ENCODE data around the gene QSOX2. TPM values are rescaled to one million over a fixed set of nuclear protein-coding genes. Genes with fewer than 3 reads are reported as not detected.

Gene QSOX2
- total RNA-seq, 1 donor from 2014 or later: 21.2 TPM

DNA sequence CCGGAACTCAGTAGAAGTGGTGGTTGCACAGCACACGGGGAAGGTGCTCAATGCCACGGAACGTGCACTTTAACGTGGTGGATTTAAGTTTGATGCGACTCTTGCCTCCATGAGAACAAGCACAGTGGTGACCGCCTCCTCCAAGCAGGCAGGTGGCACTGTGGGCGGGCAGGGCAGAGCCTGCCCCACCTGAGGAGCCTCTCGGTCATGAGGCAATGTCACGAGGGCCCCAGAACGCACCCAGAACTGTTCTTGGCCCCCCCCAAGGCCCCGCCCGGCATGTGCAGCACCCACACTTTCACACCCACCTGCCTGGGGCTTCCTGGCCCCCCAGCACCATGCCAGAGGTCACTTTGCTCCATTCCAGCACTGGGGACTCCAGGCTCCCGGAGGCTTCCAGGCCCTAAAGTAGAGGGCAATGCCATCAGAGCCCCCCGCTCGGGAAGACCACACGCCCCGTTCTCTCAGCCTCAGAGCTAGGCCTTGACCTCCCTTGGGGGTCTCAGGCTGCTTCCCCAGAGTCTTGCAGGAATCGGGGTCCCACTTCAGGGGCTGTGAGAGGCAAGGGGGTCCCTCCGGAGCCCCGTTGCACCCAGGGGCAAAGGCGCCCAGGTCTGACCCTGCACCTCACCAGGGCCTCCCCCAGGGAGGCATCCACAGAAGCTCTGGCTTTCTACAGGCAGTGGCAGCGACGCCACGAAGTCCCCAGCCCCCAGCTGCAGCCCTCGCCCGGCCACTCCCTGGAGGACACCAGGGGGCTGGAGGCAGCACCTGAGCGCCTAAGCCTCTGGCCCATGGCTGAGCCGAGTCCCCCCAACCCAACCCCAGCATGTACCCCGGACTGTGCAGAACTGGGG, 44.3 kb upstream of the QSOX2 start:
- Mint-ChIP-seq H3K9me3 (ENCODE audit: unreplicated experiment) (peaks cover 4% of the 10 kb centered on the region), H3K36me3 (ENCODE audit: unreplicated experiment) (peaks cover 6% of the 10 kb centered on the region), H3K4me3 (ENCODE audit: unreplicated experiment) (no peak overlapping the region), H3K4me1 (ENCODE audit: low read depth, unreplicated experiment) (no peaks in the 10 kb centered on the region), H3K27me3 (ENCODE audit: unreplicated experiment) (peaks cover 4% of the 10 kb centered on the region), H3K27ac (ENCODE audit: unreplicated experiment) (no peak overlapping the region)
- TF ChIP-seq, protein P1, sequence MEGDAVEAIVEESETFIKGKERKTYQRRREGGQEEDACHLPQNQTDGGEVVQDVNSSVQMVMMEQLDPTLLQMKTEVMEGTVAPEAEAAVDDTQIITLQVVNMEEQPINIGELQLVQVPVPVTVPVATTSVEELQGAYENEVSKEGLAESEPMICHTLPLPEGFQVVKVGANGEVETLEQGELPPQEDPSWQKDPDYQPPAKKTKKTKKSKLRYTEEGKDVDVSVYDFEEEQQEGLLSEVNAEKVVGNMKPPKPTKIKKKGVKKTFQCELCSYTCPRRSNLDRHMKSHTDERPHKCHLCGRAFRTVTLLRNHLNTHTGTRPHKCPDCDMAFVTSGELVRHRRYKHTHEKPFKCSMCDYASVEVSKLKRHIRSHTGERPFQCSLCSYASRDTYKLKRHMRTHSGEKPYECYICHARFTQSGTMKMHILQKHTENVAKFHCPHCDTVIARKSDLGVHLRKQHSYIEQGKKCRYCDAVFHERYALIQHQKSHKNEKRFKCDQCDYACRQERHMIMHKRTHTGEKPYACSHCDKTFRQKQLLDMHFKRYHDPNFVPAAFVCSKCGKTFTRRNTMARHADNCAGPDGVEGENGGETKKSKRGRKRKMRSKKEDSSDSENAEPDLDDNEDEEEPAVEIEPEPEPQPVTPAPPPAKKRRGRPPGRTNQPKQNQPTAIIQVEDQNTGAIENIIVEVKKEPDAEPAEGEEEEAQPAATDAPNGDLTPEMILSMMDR (IDR thresholded peaks at IDR 0.05; ENCODE audit: partially characterized antibody, unreplicated experiment): no peak
- DNase-seq: no peak

DNA sequence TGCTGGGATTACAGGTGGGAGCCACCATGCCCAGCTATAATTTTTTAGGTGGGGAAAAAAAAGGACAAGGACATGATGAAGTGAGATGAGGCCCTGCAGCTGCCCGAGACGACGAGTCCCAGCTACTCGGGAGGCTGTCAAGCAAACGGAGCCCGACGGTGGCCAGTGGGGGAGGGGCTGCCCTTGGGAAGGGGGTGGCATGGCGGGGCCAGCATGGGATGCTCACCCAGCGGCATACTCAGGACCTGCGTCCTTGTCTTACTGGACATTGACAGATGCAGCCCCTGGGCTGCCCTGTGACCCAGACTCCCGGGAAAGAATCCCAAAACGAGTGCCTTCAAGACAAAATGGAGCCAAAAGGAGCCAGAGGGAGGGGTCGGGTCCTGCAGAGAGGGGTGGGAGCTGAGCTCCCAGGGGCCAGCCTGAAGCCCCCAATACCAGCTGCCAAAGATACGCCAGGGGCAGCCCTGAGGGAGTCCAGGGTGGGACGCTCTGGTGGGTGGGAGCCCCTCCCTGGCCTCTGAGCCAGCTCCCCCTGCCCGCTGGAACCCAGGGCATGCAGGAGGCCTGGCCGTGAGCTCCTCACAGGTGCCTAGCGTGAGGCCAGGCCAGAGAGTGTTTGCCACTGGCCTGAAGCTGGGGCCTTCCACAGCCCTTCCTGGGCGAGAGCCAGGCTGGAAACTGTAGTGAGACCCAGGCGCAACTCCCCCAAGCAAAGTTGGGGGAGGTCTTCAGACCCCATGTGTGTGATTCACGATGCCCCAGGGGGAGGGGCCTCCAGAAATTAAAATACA, 42.5 kb upstream of the QSOX2 start:
- no peak for DNase-seq
- H3K9me3 Mint-ChIP-seq (ENCODE audit: unreplicated experiment): peaks cover 5% of the 10 kb centered on the region
- H3K4me3 Mint-ChIP-seq (ENCODE audit: unreplicated experiment): no peak overlapping the region
- no peak overlapping the region for H3K27ac Mint-ChIP-seq (ENCODE audit: unreplicated experiment)
- H3K36me3 Mint-ChIP-seq (ENCODE audit: unreplicated experiment): peaks cover 6% of the 10 kb centered on the region
- TF ChIP-seq, protein P1 (IDR thresholded peaks at IDR 0.05; ENCODE audit: partially characterized antibody, unreplicated experiment): no peak
- no peaks in the 10 kb centered on the region for H3K4me1 Mint-ChIP-seq (ENCODE audit: low read depth, unreplicated experiment)
- peaks cover 4% of the 10 kb centered on the region for H3K27me3 Mint-ChIP-seq (ENCODE audit: unreplicated experiment)

DNA sequence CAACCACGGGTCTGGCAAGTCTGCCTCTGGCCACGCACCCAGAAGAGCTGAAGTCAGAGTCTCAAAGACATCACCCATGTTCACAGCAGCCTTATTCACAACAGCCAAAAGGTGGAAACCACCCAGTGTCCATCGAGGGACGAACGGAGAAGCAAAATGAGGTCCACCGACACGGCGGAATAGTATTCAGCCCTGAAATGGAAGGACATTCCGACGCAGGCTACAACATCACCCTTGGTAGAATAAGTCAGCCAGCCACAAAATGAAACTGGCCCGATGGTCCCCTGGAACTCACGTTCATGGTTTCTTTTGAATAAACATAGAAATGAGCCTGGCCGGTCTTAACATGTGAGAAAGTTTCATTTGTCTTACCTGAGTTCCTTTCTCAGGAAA, 41.4 kb upstream of the QSOX2 start:
- peak overlapping the region; percentile 0 for H3K4me3 Mint-ChIP-seq (ENCODE audit: unreplicated experiment)
- H3K36me3 Mint-ChIP-seq (ENCODE audit: unreplicated experiment): peaks cover 6% of the 10 kb centered on the region
- H3K27ac Mint-ChIP-seq (ENCODE audit: unreplicated experiment): no peak overlapping the region
- peaks cover 4% of the 10 kb centered on the region for H3K27me3 Mint-ChIP-seq (ENCODE audit: unreplicated experiment)
- TF ChIP-seq, protein P1 (IDR thresholded peaks at IDR 0.05; ENCODE audit: partially characterized antibody, unreplicated experiment): no peak
- no peaks in the 10 kb centered on the region for H3K4me1 Mint-ChIP-seq (ENCODE audit: low read depth, unreplicated experiment)
- peaks cover 6% of the 10 kb centered on the region for H3K9me3 Mint-ChIP-seq (ENCODE audit: unreplicated experiment)
- DNase-seq: no peak

DNA sequence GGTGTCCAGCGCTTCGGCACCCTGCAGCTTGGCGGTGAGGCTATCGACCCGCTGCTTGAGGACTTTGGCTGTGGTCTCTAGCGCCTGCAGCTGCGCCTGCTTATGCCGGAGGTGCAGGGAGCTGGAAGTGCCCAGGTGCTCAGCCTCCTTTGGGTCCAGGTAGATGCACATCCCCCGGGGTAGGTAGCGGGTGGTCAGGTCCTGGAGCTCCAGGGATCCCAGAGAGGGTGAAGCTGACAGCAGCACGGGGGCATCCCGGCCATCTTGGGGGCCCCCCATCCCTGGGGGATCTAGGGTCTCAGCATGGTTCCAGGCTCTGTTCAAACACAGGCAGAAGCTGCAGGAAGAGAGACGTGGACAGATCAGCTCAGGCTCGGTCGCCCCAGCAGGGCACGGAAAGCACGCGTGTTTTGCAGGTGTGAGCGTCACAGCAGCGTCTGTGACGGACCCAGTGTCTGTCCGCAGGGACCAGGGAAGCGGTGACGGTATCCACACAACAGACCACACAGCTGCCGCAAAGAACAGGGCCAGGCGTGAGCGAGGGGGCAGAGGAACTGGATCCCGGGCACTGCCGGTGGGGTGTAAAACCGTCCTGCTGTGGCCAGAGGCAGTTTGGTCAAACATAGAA, 40.9 kb upstream of the QSOX2 start:
- peaks cover 4% of the 10 kb centered on the region for H3K27me3 Mint-ChIP-seq (ENCODE audit: unreplicated experiment)
- H3K27ac Mint-ChIP-seq (ENCODE audit: unreplicated experiment): no peak overlapping the region
- no peak for DNase-seq
- H3K4me3 Mint-ChIP-seq (ENCODE audit: unreplicated experiment): no peak overlapping the region
- H3K36me3 Mint-ChIP-seq (ENCODE audit: unreplicated experiment): peaks cover 6% of the 10 kb centered on the region
- H3K9me3 Mint-ChIP-seq (ENCODE audit: unreplicated experiment): peaks cover 6% of the 10 kb centered on the region
- TF ChIP-seq, protein P1 (IDR thresholded peaks at IDR 0.05; ENCODE audit: partially characterized antibody, unreplicated experiment): no peak
- no peaks in the 10 kb centered on the region for H3K4me1 Mint-ChIP-seq (ENCODE audit: low read depth, unreplicated experiment)
